C4-2B (cell line): ENCODE results near the gene EPN1.

Experiments
- CTCF ChIP-seq: fragments of 450-650 bp; conservative IDR thresholded peaks from 2 replicates; pipeline ENCODE4 v1.5.1; 2017; ENCODE audit warnings: mild to moderate bottlenecking
- ZFX ChIP-seq: fragments of 450-650 bp; IDR thresholded peaks from 2 replicates; pipeline ENCODE4 v1.6.1; 2017

GRCh38 chr19:55667006-55667381 lies 8.0 kb upstream of the EPN1 start:
- TF ChIP-seq CTCF (no peak), ZFX (no peak)
